ENCODE results near the gene GYPC.
"Not testable (repeated sequence)": the region's sequence is repeated elsewhere in the genome, so short reads cannot be mapped to it uniquely, and the experiment has no call there.

Gene GYPC

GRCh38 chr2:126703311-126703710 lies 47.4 kb downstream of the GYPC start:
- DNase-seq = no peak

- DNase-seq = no peak
Observed at GRCh38 chr2:126704434-126705160, 48.6 kb downstream of the GYPC start.

- DNase-seq = no peak
Observed at GRCh38 chr2:126707191-126707590, 51.2 kb downstream of the GYPC start.

DNA sequence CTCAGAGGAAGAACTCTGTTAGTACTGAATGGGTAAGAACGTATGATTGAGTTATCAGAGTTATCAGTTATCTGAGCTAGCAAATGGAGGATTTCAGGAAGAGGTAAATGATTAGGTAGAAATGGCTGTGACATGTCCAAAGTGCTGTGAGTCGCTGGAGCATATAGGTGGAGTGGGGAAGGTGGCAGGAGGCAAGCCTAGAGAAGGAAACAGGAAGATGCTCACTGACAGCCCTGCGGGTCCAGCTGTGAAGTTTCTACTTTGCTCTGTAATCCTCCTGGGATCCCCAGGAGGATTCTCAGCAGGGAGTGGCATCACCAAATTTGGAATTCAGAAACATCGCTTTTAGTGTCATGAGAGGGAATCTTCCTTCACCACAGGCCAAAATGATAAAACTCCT lies 52.0 kb downstream of the GYPC start:
- no peak for DNase-seq

DNA sequence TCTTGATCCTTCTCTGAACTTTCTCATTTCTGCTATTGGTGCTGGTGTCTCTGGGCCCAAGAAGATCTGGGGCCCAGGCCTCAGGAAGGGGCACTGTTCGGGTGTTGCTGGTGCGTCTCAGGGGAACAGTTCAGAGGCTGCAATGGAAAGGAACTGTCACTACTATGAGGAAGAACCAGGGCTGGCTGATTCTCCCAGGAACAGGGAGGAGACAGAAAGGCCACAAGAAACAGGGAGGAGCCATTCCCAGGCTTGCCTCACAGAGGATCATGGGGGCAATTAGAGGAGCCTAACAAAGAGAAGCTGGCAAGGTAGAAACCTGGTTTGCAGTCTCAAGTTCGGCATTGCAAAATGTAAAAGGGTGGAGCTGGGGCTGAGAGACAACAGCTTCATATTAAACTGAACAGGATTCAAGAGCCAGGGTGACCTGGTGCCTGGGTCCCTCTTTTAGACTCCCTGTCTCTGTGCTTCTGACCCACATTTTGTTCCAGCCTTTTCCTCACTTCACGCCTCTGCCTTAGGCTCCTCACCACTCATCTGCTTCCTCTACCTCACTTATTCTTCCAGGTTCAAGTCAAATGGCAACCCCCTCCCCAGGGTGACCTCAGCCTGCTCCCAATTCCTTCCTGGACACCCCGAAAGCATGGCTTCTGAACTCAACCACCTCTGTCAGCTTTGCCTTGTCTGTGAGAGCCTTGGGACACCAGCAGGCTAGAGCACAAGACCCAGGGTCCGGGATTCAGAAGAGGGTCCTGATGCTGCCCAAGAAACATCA lies 58.4 kb downstream of the GYPC start:
- no peak for DNase-seq

GRCh38 chr2:126715111-126715510 lies 59.2 kb downstream of the GYPC start:
- no peak for DNase-seq

GRCh38 chr2:126715576-126716406 lies 59.8 kb downstream of the GYPC start:
- DNase-seq = no peak

DNA sequence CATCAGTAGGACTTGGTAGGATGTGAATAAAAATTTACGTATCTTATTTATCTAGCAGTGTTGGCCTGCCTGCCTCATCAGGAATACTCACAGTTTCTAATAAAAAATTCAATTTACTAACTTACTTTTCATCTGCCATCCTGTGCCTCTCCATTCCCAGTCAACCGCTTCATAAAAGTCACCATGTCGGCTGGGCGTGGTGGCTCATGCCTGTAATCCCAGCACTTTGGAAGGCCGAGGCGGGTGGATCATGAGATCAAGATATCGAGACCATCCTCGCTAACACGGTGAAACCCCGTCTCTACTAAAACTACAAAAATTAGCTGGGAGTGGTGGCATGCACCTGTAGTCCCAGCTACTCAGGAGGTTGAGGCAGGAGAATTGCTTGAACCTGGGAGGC lies 61.3 kb downstream of the GYPC start:
- DNase-seq = not testable (repeated sequence)

DNA sequence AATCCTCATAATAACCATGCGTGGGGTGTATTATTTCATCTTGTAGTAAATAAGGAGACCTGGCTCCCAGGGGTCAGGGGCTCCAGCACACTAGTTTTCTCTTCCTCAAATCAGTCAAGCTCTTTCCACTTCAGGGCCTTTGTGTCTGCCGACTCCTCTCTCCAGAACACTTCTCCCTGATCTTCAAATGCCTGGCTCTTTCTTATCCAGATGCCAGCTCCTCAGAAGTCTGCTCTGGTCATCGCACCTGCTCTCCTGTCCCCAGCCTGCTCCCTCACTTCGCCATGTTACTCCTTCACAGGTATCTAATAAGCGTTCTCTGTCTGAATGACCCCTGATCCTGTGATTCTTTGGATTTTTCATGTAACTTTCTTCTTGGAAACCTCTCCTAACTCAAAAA lies 62.0 kb downstream of the GYPC start:
- no peak for DNase-seq

DNA sequence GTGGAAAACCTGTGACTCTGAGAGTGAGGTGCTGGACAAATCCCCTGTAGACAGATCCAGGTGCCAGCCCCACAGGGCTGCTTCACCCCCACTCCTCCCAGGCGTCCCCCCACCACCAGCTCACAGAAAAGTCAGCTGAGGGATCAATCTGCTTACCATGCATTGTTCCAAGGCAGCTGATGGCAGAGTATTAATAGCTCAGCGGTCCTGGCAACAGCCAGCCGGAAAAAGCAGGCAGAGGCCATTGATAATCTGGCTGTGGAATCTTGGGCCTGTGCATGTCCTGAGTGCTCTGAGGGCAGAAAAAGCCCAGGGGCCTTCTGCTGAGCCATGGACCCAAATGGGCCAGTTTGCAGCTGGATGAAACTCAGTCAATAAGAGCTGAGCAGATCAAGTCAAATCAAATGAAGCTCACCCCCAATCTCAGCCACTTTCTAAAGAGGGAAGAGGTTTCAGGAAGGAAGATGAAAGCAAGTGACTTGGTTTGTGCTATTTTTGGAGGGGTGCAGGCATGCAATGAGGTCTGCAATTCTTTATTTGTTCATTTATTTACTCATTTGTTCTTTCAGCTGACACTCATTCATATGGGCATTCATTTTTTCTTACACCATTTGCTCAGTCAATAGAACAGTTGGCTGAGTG lies 63.4 kb downstream of the GYPC start:
- DNase-seq = no peak

GRCh38 chr2:126719833-126720351 lies 63.9 kb downstream of the GYPC start:
- DNase-seq = no peak

DNA sequence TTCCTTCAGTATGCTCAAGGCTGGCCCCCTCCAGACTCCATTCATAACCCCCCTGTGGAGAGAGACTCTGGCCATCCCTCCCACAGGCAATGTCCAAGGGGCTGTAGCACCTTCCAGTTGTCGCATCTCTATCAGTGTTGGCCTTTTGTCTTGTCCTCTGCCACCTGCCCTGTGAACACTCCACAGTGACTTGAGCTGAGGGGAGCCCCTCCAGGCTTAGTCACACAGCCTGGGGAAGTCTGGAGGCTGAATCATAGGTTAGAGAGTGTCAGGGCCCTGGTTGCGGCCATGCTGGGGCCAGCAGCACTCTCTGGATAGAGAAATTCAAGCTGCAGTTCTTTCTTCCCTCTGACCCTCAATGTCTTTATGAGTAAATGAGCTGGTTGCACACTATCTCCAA lies 64.7 kb downstream of the GYPC start:
- DNase-seq = no peak

DNA sequence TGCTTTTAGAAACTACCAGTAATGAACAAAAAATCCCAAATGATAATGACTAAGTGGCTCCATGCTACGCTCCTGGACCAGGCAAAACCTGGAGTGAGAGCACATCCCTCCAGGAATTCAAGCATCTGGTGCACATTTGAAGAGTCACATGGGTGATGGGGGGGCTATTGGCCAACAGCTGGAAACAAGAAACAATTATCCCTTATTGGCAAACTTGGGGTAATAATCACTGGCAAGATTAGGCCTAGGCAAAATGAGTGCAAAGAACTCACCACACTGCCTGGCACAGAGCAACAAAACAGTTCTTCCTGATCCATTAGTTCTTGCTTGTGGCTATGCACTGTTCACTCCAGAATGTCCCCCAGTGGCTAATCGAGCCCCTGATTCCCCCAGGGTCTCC lies 66.1 kb downstream of the GYPC start:
- DNase-seq = no peak

GRCh38 chr2:126722546-126722945 lies 66.6 kb downstream of the GYPC start:
- DNase-seq = no peak

GRCh38 chr2:126723281-126723815 lies 67.4 kb downstream of the GYPC start:
- no peak for DNase-seq

GRCh38 chr2:126725580-126725979 lies 69.6 kb downstream of the GYPC start:
- no peak for DNase-seq

GRCh38 chr2:126729896-126730295 lies 73.9 kb downstream of the GYPC start:
- DNase-seq = no peak

- DNase-seq = no peak
Observed at GRCh38 chr2:126730655-126731054, 74.7 kb downstream of the GYPC start.

- DNase-seq = no peak
Observed at GRCh38 chr2:126731353-126731752, 75.4 kb downstream of the GYPC start.

DNA sequence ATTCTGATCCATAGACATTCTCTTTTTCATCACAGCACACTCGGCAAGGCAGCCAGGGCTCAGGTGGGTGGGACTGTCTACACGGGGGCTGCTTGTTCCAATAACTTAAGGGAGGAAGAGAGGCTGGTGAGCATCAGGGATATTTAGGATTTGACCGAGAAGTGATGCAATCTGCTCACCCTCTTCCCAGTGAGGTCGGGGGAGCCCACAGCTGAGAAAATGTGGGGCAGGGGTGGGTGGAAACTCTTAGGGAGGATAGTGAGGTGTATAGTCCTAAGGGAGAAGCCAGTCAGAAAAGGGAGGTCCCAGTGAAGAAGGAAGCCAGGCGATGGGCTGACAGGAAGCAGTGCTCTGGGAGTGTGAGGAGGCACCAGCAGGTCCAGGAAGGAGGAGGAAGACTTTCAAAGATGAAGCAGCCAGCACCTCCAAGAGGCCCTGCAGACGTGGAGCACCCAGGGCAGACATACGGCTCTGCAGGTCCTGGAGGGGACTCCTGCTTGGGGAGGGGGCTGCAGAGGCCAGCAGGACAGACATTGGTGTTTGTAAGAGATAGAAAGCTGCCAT lies 76.8 kb downstream of the GYPC start:
- DNase-seq = no peak

DNA sequence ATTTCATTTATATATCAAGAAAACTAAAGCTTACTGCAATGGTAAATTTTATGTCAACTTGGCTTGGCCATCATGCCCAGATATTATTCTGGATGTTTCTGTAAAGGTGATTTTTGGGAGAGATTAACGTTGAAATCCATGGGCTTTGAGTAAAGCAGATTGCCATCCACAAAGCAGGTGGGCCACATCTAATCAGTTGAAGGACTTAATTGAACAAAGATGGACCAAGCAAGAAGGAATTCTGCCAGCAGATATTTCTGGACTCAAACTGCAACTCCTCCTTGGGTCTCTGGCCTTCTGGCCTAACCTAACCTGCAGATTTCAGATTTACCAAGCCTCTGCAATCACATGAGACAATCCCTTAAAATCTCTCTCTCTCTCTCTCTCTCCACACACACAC lies 77.8 kb downstream of the GYPC start:
- DNase-seq = no peak

Measured in activated naive CD4-positive, alpha-beta T cell (primary cell).